PC-3 (cell line): ENCODE results near the gene LIPH.

ENCODE experiments used
- EZH2 ChIP-seq: fragments of 300-600 bp; sonication (generic); IDR thresholded peaks from one replicate; pipeline ENCODE4 v1.6.1; 2017; ENCODE audit warnings: antibody characterized with exemption, mild to moderate bottlenecking, low read length; ENCODE audit not compliant: unreplicated experiment
- EZH2phosphoT487 ChIP-seq: fragments of 300-600 bp; sonication (generic); IDR thresholded peaks from 2 replicates; pipeline ENCODE4 v1.6.1; 2018; ENCODE audit warnings: mild to moderate bottlenecking, antibody characterized with exemption, low read length, borderline replicate concordance
- TF ChIP-seq, protein P1 (sequence below): fragments of 300-600 bp; sonication (generic); conservative IDR thresholded peaks from 2 replicates; pipeline ENCODE4 v1.5.1; 2017; ENCODE audit warnings: antibody characterized with exemption, low read depth, mild to moderate bottlenecking, low read length

DNA sequence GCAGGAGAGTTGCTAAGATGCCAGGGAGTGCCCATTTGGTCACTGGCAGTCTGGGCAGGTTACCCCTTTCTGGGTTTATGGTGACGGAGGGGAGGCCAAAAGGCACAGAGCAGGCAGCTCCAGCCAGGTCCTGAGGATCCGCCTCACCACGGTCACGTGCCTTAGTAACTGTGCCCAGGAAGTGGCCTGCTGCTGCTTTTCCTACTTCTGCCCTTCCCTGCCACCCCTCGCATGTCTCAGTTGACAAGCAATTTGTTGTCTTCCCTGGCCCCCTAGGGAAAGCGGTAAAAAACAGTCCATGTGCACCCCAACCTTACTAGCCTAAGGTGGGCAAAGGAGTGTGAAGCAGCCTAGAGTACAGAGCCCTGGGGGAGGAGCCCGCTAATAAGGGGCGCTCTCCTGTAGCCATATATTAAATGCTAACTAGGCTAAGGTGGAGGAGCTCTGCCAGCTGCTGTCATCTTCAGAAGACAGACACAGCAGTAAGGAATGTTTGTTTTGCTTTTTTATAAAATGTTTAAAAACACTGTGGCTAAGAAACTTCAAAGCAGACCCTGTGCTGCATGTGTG is 9.1 kb upstream of the LIPH start:
- TF ChIP-seq, protein P1, sequence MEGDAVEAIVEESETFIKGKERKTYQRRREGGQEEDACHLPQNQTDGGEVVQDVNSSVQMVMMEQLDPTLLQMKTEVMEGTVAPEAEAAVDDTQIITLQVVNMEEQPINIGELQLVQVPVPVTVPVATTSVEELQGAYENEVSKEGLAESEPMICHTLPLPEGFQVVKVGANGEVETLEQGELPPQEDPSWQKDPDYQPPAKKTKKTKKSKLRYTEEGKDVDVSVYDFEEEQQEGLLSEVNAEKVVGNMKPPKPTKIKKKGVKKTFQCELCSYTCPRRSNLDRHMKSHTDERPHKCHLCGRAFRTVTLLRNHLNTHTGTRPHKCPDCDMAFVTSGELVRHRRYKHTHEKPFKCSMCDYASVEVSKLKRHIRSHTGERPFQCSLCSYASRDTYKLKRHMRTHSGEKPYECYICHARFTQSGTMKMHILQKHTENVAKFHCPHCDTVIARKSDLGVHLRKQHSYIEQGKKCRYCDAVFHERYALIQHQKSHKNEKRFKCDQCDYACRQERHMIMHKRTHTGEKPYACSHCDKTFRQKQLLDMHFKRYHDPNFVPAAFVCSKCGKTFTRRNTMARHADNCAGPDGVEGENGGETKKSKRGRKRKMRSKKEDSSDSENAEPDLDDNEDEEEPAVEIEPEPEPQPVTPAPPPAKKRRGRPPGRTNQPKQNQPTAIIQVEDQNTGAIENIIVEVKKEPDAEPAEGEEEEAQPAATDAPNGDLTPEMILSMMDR = no peak
- TF ChIP-seq EZH2 (no peak), EZH2phosphoT487 (no peak)
